SK-N-SH (cell line): ENCODE results near the gene FETUB. TPM values are rescaled to one million over a fixed set of nuclear protein-coding genes. Genes with fewer than 3 reads are reported as not detected.

ENCODE experiments used
- CTCF ChIA-PET: fragments of 300-600, 350-600 bp; formaldehyde crosslinking; extraction: SDS; loops from one replicate; lab custom pipeline; 2021; lab: Yijun Ruan, JAX
- POLR2A ChIA-PET: fragments of 350-600 bp; sonication (Branson Sonifier 250); formaldehyde crosslinking; extraction: SDS; loops from one replicate; lab custom pipeline; 2020; ENCODE audit warnings: antibody characterized with exemption, inconsistent platforms; lab: Yijun Ruan, JAX
- DNase-seq: peaks from one replicate; pipeline ENCODE4 v3.0.0; 2012
- H2AFZ ChIP-seq: fragments of 200-600 bp; sonication (generic); 2 replicates; pipeline ENCODE4 v1.8.1; 2016; ENCODE audit warnings: antibody characterized with exemption, mild to moderate bottlenecking, low read depth
- H3F3A ChIP-seq: fragments of 200-600 bp; sonication (generic); replicated peaks from 2 replicates; pipeline ENCODE3; 2016; ENCODE audit warnings: antibody characterized with exemption, mild to moderate bottlenecking; ENCODE audit not compliant: insufficient read depth
- H3K27ac ChIP-seq, 2 experiments: fragments of 200-500 bp in 1 of 2; fragments of 200-600 bp in 1 of 2; sonication (Bioruptor generic) in 1 of 2; sonication (generic), shearing (Covaris generic) in 1 of 2; 2 replicates each; pipeline versions ENCODE4 v1.5.1 to v1.6.1; 2014 to 2016; ENCODE audit warnings: low read depth in 2 of 2, inconsistent platforms in 1 of 2, low read length in 1 of 2, mild to moderate bottlenecking in 1 of 2, mixed read lengths in 1 of 2
- H3K27me3 ChIP-seq: fragments of 200-600 bp; sonication (generic), shearing (Covaris generic); 2 replicates; pipeline ENCODE4 v1.6.1; 2016; ENCODE audit warnings: mixed run types; ENCODE audit not compliant: insufficient read depth
- H3K36me3 ChIP-seq, 2 experiments: fragments of 200-500 bp in 1 of 2; fragments of 200-600 bp in 1 of 2; sonication (Bioruptor generic) in 1 of 2; sonication (generic) in 1 of 2; replicated peaks in 1 of 2; 2 replicates each; pipeline versions ENCODE3 to v1.5.1; 2014 to 2016; ENCODE audit warnings: low read length in 1 of 2, mild to moderate bottlenecking in 1 of 2; ENCODE audit not compliant: insufficient read depth in 2 of 2, control insufficient read depth in 1 of 2
- H3K4me1 ChIP-seq, 2 experiments: fragments of 200-500 bp in 1 of 2; fragments of 200-600 bp in 1 of 2; sonication (Bioruptor generic) in 1 of 2; sonication (generic), shearing (Covaris generic) in 1 of 2; 2 replicates each; pipeline versions ENCODE4 v1.5.1 to v1.6.1; 2014 to 2016; ENCODE audit warnings: low read depth in 1 of 2, low read length in 1 of 2, mixed run types in 1 of 2; ENCODE audit not compliant: insufficient read depth in 2 of 2, control insufficient read depth in 1 of 2
- H3K4me2 ChIP-seq: fragments of 200-600 bp; sonication (generic), shearing (Covaris generic); 2 replicates; pipeline ENCODE4 v1.6.1; 2017; ENCODE audit warnings: mixed run types
- H3K4me3 ChIP-seq, 2 experiments: fragments of 200-500 bp in 1 of 2; fragments of 200-600 bp in 1 of 2; sonication (Bioruptor generic) in 1 of 2; sonication (generic), shearing (Covaris generic) in 1 of 2; 2 replicates each; pipeline versions ENCODE4 v1.5.1 to v1.8.1; 2014 to 2016; ENCODE audit warnings: low read depth in 2 of 2, inconsistent platforms in 1 of 2, low read length in 1 of 2, mild to moderate bottlenecking in 1 of 2, mixed read lengths in 1 of 2, moderate library complexity in 1 of 2
- H3K79me2 ChIP-seq: fragments of 200-600 bp; sonication (generic); 2 replicates; pipeline ENCODE4 v1.8.1; 2017; ENCODE audit warnings: mild to moderate bottlenecking; ENCODE audit not compliant: insufficient read depth
- H3K9ac ChIP-seq: fragments of 200-600 bp; sonication (generic); 2 replicates; pipeline ENCODE4 v1.6.1; 2017; ENCODE audit warnings: mixed run types
- H3K9me2 ChIP-seq: fragments of 200-600 bp; sonication (generic); 2 replicates; pipeline ENCODE4 v1.6.1; 2017; ENCODE audit warnings: mixed run types
- H3K9me3 ChIP-seq: fragments of 200-600 bp; sonication (generic); 2 replicates; pipeline ENCODE4 v1.6.1; 2017; ENCODE audit warnings: mixed run types, mild to moderate bottlenecking, moderate library complexity
- H4K20me1 ChIP-seq: fragments of 200-600 bp; sonication (generic); 2 replicates; pipeline ENCODE4 v1.6.1; 2017; ENCODE audit warnings: mild to moderate bottlenecking, mixed run types; ENCODE audit not compliant: insufficient read depth
- FOXJ3 ChIP-seq: sonication (generic); formaldehyde crosslinking; IDR thresholded peaks from 2 replicates; pipeline ENCODE4 v1.5.1; 2020; ENCODE audit warnings: mild to moderate bottlenecking, missing genetic modification reagents
- MEF2A ChIP-seq: IDR thresholded peaks from 2 replicates; pipeline ENCODE4 v1.4.0; 2012; ENCODE audit warnings: low read depth, borderline replicate concordance
- NFIC ChIP-seq: IDR thresholded peaks from 2 replicates; pipeline ENCODE4 v1.4.0; 2012; ENCODE audit warnings: borderline replicate concordance
- POLR2AphosphoS5 ChIP-seq: IDR thresholded peaks from 2 replicates; pipeline ENCODE4 v1.6.1; 2012; ENCODE audit warnings: low read depth, low read length
- RAD21 ChIP-seq: IDR thresholded peaks from 2 replicates; pipeline ENCODE4 v1.6.1; 2012; ENCODE audit warnings: mild to moderate bottlenecking, low read length
- RFX5 ChIP-seq: IDR thresholded peaks from 2 replicates; pipeline ENCODE4 v1.6.1; 2012; ENCODE audit warnings: mild to moderate bottlenecking, improper control_type of control experiment, low read length
- RXRA ChIP-seq: IDR thresholded peaks from 2 replicates; pipeline ENCODE4 v1.4.0; 2012; ENCODE audit warnings: low read depth, mild to moderate bottlenecking, borderline replicate concordance
- SIN3A ChIP-seq: IDR thresholded peaks from 2 replicates; pipeline ENCODE4 v1.6.1; 2012; ENCODE audit warnings: low read depth, mild to moderate bottlenecking, low read length, moderate library complexity, borderline replicate concordance
- TAF1 ChIP-seq: IDR thresholded peaks from 2 replicates; pipeline ENCODE4 v1.6.1; 2012; ENCODE audit warnings: low read depth, mild to moderate bottlenecking, low read length, moderate library complexity, borderline replicate concordance
- TCF12 ChIP-seq: IDR thresholded peaks from 2 replicates; pipeline ENCODE4 v1.4.0; 2012
- WGBS: methylation state at CpG from one replicate; pipeline ENCODE4 v1.1.6; 2017; ENCODE audit warnings: low lambda C conversion rate; 5-methylcytosine and 5-hydroxymethylcytosine counted together
- polyA plus RNA-seq, 3 experiments: library from polyadenylated mRNA; depleted of rRNA; stranded (reverse); fragments of >200 nt; gene quantifications; 2 replicates each; pipeline ENCODE4 v1.2.3, GENCODE V29; 2012
- TF ChIP-seq, protein P1 (sequence below): fragments of 200-600 bp; sonication (generic); IDR thresholded peaks from 2 replicates; pipeline ENCODE4 v1.6.1; 2017; ENCODE audit warnings: antibody characterized with exemption, mild to moderate bottlenecking, moderate library complexity
- TF ChIP-seq, protein P2 (sequence below): IDR thresholded peaks from 2 replicates; pipeline ENCODE4 v1.6.1; 2012; ENCODE audit warnings: mild to moderate bottlenecking, low read depth, low read length, moderate library complexity

FETUB gene
- polyA plus RNA-seq, 1 of the 3 experiments (the other 2 are of a cell fraction): 0.05 TPM

DNA sequence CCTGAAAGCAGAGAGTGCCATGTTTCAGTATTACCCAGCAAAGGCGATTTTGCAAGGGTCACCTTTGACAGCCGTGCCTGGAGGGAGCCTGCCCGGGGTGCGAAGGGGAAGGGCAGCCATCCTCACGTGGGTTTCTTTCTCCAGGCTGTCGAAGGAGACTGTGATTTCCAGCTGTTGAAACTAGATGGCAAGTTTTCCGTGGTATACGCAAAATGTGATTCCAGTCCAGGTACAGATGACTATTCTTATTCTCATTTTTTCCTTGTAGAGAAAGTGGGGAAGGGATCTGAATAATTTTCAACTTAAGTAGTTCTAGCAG, 23.9 kb upstream of the FETUB start:
- Histone ChIP-seq H3K9me2 (no peaks in the 10 kb centered on the region), H3K9me3 (no peaks in the 10 kb centered on the region), H3K27me3 (peaks cover 28% of the 10 kb centered on the region; the same call in 1 of the 2 replicates), H3K79me2 (no peaks in the 10 kb centered on the region), H2AFZ (no peak overlapping the region), H3K9ac (no peak overlapping the region), H3F3A (no peaks in the 10 kb centered on the region), H3K27ac (no peak overlapping the region), H3K4me2 (peak overlapping the region; percentile 59; the same call in 1 of the 2 replicates), H4K20me1 (no peaks in the 10 kb centered on the region), H3K36me3 (no peaks in the 10 kb centered on the region), H3K4me1 (peaks cover 0 to 7% of the 10 kb centered on the region in 2 experiments; a peak in 2 of 4 replicates), H3K4me3 (no peak overlapping the region; a peak in 1 of 4 replicates)
- POLR2A ChIA-PET: interaction anchor here (4.9 kb wide), 1 partner anchor 168 kb away, joined by 31 read pairs; the partner anchor contains the start of gene EIF4A2
- no peak for DNase-seq
- WGBS: 88% methylated on average over 8 of the region's 8 CpGs
- CTCF ChIA-PET: interaction anchor here (0.8 to 8.6 kb wide), 22 partner anchors 8 to 673 kb away, joined by 3 to 167 read pairs (median 6); partner anchors contain the start of genes FETUB, HRG and RPL39L
- TF ChIP-seq TAF1 (no peak), FOXJ3 (CRISPR knock-in tag) (no peak), TCF12 (no peak), MEF2A (no peak), SIN3A (no peak), RXRA (no peak), NFIC (no peak), RFX5 (no peak), RAD21 (no peak), POLR2AphosphoS5 (no peak)
- TF ChIP-seq, protein P1, sequence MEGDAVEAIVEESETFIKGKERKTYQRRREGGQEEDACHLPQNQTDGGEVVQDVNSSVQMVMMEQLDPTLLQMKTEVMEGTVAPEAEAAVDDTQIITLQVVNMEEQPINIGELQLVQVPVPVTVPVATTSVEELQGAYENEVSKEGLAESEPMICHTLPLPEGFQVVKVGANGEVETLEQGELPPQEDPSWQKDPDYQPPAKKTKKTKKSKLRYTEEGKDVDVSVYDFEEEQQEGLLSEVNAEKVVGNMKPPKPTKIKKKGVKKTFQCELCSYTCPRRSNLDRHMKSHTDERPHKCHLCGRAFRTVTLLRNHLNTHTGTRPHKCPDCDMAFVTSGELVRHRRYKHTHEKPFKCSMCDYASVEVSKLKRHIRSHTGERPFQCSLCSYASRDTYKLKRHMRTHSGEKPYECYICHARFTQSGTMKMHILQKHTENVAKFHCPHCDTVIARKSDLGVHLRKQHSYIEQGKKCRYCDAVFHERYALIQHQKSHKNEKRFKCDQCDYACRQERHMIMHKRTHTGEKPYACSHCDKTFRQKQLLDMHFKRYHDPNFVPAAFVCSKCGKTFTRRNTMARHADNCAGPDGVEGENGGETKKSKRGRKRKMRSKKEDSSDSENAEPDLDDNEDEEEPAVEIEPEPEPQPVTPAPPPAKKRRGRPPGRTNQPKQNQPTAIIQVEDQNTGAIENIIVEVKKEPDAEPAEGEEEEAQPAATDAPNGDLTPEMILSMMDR: no peak
- TF ChIP-seq, protein P2, sequence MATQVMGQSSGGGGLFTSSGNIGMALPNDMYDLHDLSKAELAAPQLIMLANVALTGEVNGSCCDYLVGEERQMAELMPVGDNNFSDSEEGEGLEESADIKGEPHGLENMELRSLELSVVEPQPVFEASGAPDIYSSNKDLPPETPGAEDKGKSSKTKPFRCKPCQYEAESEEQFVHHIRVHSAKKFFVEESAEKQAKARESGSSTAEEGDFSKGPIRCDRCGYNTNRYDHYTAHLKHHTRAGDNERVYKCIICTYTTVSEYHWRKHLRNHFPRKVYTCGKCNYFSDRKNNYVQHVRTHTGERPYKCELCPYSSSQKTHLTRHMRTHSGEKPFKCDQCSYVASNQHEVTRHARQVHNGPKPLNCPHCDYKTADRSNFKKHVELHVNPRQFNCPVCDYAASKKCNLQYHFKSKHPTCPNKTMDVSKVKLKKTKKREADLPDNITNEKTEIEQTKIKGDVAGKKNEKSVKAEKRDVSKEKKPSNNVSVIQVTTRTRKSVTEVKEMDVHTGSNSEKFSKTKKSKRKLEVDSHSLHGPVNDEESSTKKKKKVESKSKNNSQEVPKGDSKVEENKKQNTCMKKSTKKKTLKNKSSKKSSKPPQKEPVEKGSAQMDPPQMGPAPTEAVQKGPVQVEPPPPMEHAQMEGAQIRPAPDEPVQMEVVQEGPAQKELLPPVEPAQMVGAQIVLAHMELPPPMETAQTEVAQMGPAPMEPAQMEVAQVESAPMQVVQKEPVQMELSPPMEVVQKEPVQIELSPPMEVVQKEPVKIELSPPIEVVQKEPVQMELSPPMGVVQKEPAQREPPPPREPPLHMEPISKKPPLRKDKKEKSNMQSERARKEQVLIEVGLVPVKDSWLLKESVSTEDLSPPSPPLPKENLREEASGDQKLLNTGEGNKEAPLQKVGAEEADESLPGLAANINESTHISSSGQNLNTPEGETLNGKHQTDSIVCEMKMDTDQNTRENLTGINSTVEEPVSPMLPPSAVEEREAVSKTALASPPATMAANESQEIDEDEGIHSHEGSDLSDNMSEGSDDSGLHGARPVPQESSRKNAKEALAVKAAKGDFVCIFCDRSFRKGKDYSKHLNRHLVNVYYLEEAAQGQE: no peak
